Endothelial cell of umbilical vein (primary cell): ENCODE results near the gene KREMEN1. TPM values are rescaled to one million over a fixed set of nuclear protein-coding genes. Genes with fewer than 3 reads are reported as not detected.

Source experiments
- BruUV-seq: library from RNA; stranded (reverse); fragments of 400-500 nt; replicated peaks from 2 replicates; lab custom pipeline; 2021; lab: Mats Ljungman, UMichigan
- CTCF ChIA-PET: fragments of 300-600, 350-600 bp; sonication (Branson Sonifier 250); formaldehyde crosslinking; loops from one replicate; lab custom pipeline; 2021; ENCODE audit warnings: antibody characterized with exemption, inconsistent platforms; lab: Charles Lee
- POLR2A ChIA-PET: fragments of 300-600, 350-600 bp; sonication (Branson Sonifier 250); formaldehyde crosslinking; loops from one replicate; lab custom pipeline; 2021; ENCODE audit warnings: antibody characterized with exemption, inconsistent platforms; lab: Charles Lee
- DNase-seq: peaks from one replicate; pipeline ENCODE4 v3.0.0-alpha.2; 2011; ENCODE audit warnings: low read depth, low spot score
- FAIRE-seq: peaks from 2 replicates; lab custom pipeline; 2011; peaks lifted over from hg19 to GRCh38; lab: Jason Lieb, UNC
- H2AFZ ChIP-seq: 2 replicates; pipeline ENCODE4 v1.6.0; 2012; ENCODE audit warnings: low read depth, low read length, control low read depth, inconsistent platforms
- H3K27ac ChIP-seq: 2 replicates; pipeline ENCODE4 v1.5.1; 2011; ENCODE audit warnings: low read depth, mild to moderate bottlenecking, control low read depth, low read length, moderate library complexity; ENCODE audit not compliant: insufficient read depth
- H3K27me3 ChIP-seq, 2 experiments: 2 replicates each; pipeline versions ENCODE4 v1.6.0 to v1.6.1; 2011; ENCODE audit warnings: low read length in 2 of 2, mixed read lengths in 1 of 2; ENCODE audit not compliant: control insufficient read depth in 2 of 2, insufficient read depth in 2 of 2
- H3K36me3 ChIP-seq, 2 experiments: 2 replicates in 1 of 2; 3 replicates in 1 of 2; pipeline ENCODE4 v1.5.1; 2011; ENCODE audit warnings: low read length in 2 of 2, mild to moderate bottlenecking in 1 of 2, moderate library complexity in 1 of 2; ENCODE audit not compliant: control insufficient read depth in 2 of 2, insufficient read depth in 2 of 2; ENCODE audit errors: extremely low read depth in 1 of 2
- H3K4me1 ChIP-seq: 3 replicates; pipeline ENCODE4 v1.5.1; 2011; ENCODE audit warnings: mild to moderate bottlenecking, low read length; ENCODE audit not compliant: control insufficient read depth, insufficient read depth; ENCODE audit errors: extremely low read depth
- H3K4me2 ChIP-seq: 2 replicates; pipeline ENCODE4 v1.6.1; 2011; ENCODE audit warnings: low read length, control low read depth, mixed read lengths; ENCODE audit not compliant: insufficient read depth
- H3K4me3 ChIP-seq, 3 experiments: fragments of 200-600 bp in 1 of 3; sonication (generic), shearing (Covaris generic) in 1 of 3; replicated peaks in 1 of 3; 2 replicates each; pipeline ENCODE4 v1.5.1; 2011 to 2016; ENCODE audit warnings: control low read depth in 3 of 3, low read length in 3 of 3, mild to moderate bottlenecking in 2 of 3, inconsistent platforms in 1 of 3, low read depth in 1 of 3, moderate library complexity in 1 of 3; ENCODE audit not compliant: insufficient read depth in 1 of 3
- H3K79me2 ChIP-seq: 2 replicates; pipeline ENCODE4 v1.6.0; 2012; ENCODE audit warnings: low read length, inconsistent platforms; ENCODE audit not compliant: control insufficient read depth, insufficient read depth
- H3K9ac ChIP-seq: replicated peaks from 2 replicates; pipeline ENCODE3; 2011; ENCODE audit warnings: low read length, control low read depth; ENCODE audit not compliant: insufficient read depth; ENCODE audit errors: extremely low read depth
- H3K9me1 ChIP-seq: replicated peaks from 3 replicates; pipeline ENCODE4 v1.6.0; 2011; ENCODE audit warnings: mild to moderate bottlenecking, low read length; ENCODE audit not compliant: control insufficient read depth, insufficient read depth; ENCODE audit errors: extremely low read depth
- H3K9me3 ChIP-seq: replicated peaks from 2 replicates; pipeline ENCODE4 v1.5.1; 2012; ENCODE audit warnings: low read length, inconsistent platforms; ENCODE audit not compliant: control insufficient read depth, insufficient read depth
- H4K20me1 ChIP-seq: replicated peaks from 2 replicates; pipeline ENCODE3; 2011; ENCODE audit warnings: mild to moderate bottlenecking, low read length; ENCODE audit not compliant: control insufficient read depth, insufficient read depth; ENCODE audit errors: extremely low read depth
- EZH2 ChIP-seq: IDR thresholded peaks from 2 replicates; pipeline ENCODE4 v1.6.1; 2012; ENCODE audit warnings: borderline replicate concordance, low read depth, mild to moderate bottlenecking, moderate library complexity, low read length, inconsistent platforms; ENCODE audit not compliant: severe bottlenecking
- FOS ChIP-seq: IDR thresholded peaks from 2 replicates; pipeline ENCODE4 v1.6.1; 2011; ENCODE audit warnings: mild to moderate bottlenecking, low read length, moderate library complexity, borderline replicate concordance; ENCODE audit not compliant: insufficient read depth
- GATA2 ChIP-seq: IDR thresholded peaks from 2 replicates; pipeline ENCODE4 v1.7.0; 2011; ENCODE audit warnings: low read depth, mild to moderate bottlenecking, moderate library complexity, mixed read lengths, low read length; ENCODE audit not compliant: insufficient read length, insufficient read depth
- JUN ChIP-seq: IDR thresholded peaks from 2 replicates; pipeline ENCODE4 v1.6.1; 2011; ENCODE audit warnings: borderline replicate concordance, low read depth; ENCODE audit not compliant: insufficient read length, insufficient read depth
- MYC ChIP-seq: IDR thresholded peaks from one replicate; pipeline ENCODE4 v1.6.1; 2011; ENCODE audit warnings: mild to moderate bottlenecking, low read depth, low read length
- POLR2A ChIP-seq: IDR thresholded peaks from 2 replicates; pipeline ENCODE4 v1.6.1; 2012; ENCODE audit warnings: low read depth, mild to moderate bottlenecking, control low read depth, low read length
- POLR2AphosphoS5 ChIP-seq: IDR thresholded peaks from 2 replicates; pipeline ENCODE4 v1.6.1; 2012; ENCODE audit warnings: low read depth, mild to moderate bottlenecking, control low read depth, low read length, moderate library complexity; ENCODE audit not compliant: insufficient read depth
- dilution Hi-C: fragments of 300-500 bp; cut with MboI; formaldehyde crosslinking; loops from one replicate; pipeline ENCODE4 v1.15.0; 2019; ENCODE audit warnings: low sequenced_read_pairs; ENCODE audit not compliant: extremely low pct_ligation_motif_present
- intact Hi-C: fragments of 100-400 bp; cut with micrococcal nuclease; formaldehyde crosslinking; loops from one replicate; pipeline ENCODE4 v1.10.0; 2022
- polyA plus RNA-seq, 4 experiments: library from polyadenylated mRNA; depleted of rRNA in 3 of 4; stranded (reverse) in 3 of 4; unstranded in 1 of 4; fragments of >200 nt; gene quantifications; 2 replicates each; pipeline versions ENCODE4 v1.2.1 to v1.2.3, GENCODE V29; 2011 to 2012; ENCODE audit warnings: missing spikeins in 1 of 4
- total RNA-seq: library from RNA; stranded (reverse); gene quantifications from 2 replicates; pipeline ENCODE4 v1.2.3, GENCODE V29; 2021
- TF ChIP-seq, protein P1 (sequence below): IDR thresholded peaks from 2 replicates; pipeline ENCODE4 v1.6.1; 2011; ENCODE audit not compliant: insufficient read depth, insufficient read length
- TF ChIP-seq, protein P2 (sequence below), 2 donors: IDR thresholded peaks; 1 replicate in 1 of 2; 2 replicates in 1 of 2; pipeline ENCODE4 v1.5.1; 2011; ENCODE audit warnings: low read length in 2 of 2, mild to moderate bottlenecking in 2 of 2, moderate library complexity in 2 of 2, control low read depth in 1 of 2, inconsistent platforms in 1 of 2, low read depth in 1 of 2; ENCODE audit not compliant: insufficient read depth in 1 of 2; ENCODE audit errors: extremely low read depth in 1 of 2

The KREMEN1 gene
- total and polyA plus RNA-seq, 2 donors (not counting 3 experiments of a cell fraction or from before 2014, with no cell fraction given), result 0.58 to 1.1 TPM

DNA sequence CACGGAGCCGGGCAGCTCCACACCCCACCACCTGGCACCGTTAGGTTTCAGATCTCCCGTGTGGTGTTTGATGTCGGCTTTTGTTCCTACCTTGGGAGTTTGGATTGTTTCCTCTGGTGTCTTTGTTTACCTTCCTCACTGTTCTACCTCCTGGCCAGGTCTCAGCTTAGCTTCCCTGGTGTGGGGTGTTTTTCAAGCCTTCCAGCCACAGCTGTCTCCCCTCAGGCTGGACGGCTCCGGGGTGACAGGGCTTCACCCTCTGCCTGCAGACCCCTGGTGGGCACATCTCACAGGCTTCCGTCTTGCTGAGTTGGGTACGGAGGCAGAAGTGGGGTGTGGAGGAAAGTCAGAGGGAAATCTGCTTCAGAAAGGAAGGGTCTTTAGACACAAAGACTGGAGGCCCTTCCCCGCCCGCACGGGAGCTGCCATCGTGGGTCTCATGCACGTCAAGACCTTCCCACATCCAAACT is 73.3 kb downstream of the KREMEN1 start:
- H3K36me3 ChIP-seq, result no peaks in the 10 kb centered on the region
- no peaks in the 10 kb centered on the region for H3K79me2 ChIP-seq
- no peak overlapping the region for H3K27ac ChIP-seq
- no peak overlapping the region for H3K9ac ChIP-seq
- no peaks in the 10 kb centered on the region for H3K9me3 ChIP-seq
- no peaks in the 10 kb centered on the region for H3K4me1 ChIP-seq
- no peak for DNase-seq
- no peak for FAIRE-seq
- dilution Hi-C loops (no loop called here), intact Hi-C loops (no loop called here)
- ChIA-PET POLR2A (no interaction called here), CTCF (interaction anchor here (1.5 kb wide), 1 partner anchor 99 kb away, joined by 5 read pairs; no protein-coding TSS in a partner anchor)
- BruUV-seq, result no TSS peak
- H3K4me3 ChIP-seq, result no peak overlapping the region
- peaks cover 3 to 4% of the 10 kb centered on the region in 2 experiments for H3K27me3 ChIP-seq
- no peak overlapping the region for H3K4me2 ChIP-seq
- no peak overlapping the region for H2AFZ ChIP-seq
- H4K20me1 ChIP-seq, result no peaks in the 10 kb centered on the region
- TF ChIP-seq EZH2, result no peak
- no peak for TF ChIP-seq MYC
- TF ChIP-seq POLR2AphosphoS5, result no peak
- TF ChIP-seq, protein P1, sequence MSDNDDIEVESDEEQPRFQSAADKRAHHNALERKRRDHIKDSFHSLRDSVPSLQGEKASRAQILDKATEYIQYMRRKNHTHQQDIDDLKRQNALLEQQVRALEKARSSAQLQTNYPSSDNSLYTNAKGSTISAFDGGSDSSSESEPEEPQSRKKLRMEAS, result no peak
- TF ChIP-seq FOS, result no peak
- TF ChIP-seq, protein P2, sequence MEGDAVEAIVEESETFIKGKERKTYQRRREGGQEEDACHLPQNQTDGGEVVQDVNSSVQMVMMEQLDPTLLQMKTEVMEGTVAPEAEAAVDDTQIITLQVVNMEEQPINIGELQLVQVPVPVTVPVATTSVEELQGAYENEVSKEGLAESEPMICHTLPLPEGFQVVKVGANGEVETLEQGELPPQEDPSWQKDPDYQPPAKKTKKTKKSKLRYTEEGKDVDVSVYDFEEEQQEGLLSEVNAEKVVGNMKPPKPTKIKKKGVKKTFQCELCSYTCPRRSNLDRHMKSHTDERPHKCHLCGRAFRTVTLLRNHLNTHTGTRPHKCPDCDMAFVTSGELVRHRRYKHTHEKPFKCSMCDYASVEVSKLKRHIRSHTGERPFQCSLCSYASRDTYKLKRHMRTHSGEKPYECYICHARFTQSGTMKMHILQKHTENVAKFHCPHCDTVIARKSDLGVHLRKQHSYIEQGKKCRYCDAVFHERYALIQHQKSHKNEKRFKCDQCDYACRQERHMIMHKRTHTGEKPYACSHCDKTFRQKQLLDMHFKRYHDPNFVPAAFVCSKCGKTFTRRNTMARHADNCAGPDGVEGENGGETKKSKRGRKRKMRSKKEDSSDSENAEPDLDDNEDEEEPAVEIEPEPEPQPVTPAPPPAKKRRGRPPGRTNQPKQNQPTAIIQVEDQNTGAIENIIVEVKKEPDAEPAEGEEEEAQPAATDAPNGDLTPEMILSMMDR (IDR thresholded peaks at IDR 0.05; ENCODE audit: extremely low read depth in 1 of 2, insufficient read depth in 1 of 2, low read depth in 1 of 2, low read length in 2 of 2), result no peak
- no peak for TF ChIP-seq JUN
- TF ChIP-seq POLR2A, result no peak
- no peak for TF ChIP-seq GATA2
- no peaks in the 10 kb centered on the region for H3K9me1 ChIP-seq
